K562 (cell line): ENCODE measurements around the gene CD9. TPM values are rescaled to one million over a fixed set of nuclear protein-coding genes. Genes with fewer than 3 reads are reported as not detected.

ENCODE experiments used
- JUN ChIP-seq, 2 experiments: sonication (generic) in 1 of 2; formaldehyde crosslinking in 1 of 2; IDR thresholded peaks; 2 replicates each; pipeline versions ENCODE4 v1.6.1 to v1.8.0; 2012 to 2022; ENCODE audit warnings: borderline replicate concordance in 2 of 2, mild to moderate bottlenecking in 2 of 2, improper control_type of control experiment in 1 of 2, low read depth in 1 of 2, low read length in 1 of 2, missing genetic modification reagents in 1 of 2
- MAFF ChIP-seq: IDR thresholded peaks from 2 replicates; pipeline ENCODE4 v1.6.1; 2012; ENCODE audit warnings: low read length, improper control_type of control experiment
- NR1H2 ChIP-seq: sonication (generic); formaldehyde crosslinking; IDR thresholded peaks from 2 replicates; pipeline ENCODE4 v1.4.0; 2020; ENCODE audit warnings: mild to moderate bottlenecking, missing genetic modification reagents
- NR2C1 ChIP-seq, 2 experiments: fragments of 450-650 bp; IDR thresholded peaks; 2 replicates each; pipeline ENCODE4 v1.6.1; 2017; ENCODE audit warnings: mild to moderate bottlenecking in 2 of 2, antibody characterized with exemption in 1 of 2, inconsistent platforms in 1 of 2, missing compliant biosample characterization in 1 of 2, missing genetic modification characterization in 1 of 2
- SMAD1 ChIP-seq: fragments of 150-350 bp; IDR thresholded peaks from 2 replicates; pipeline ENCODE4 v1.6.1; 2014; ENCODE audit warnings: low read length, low read depth; ENCODE audit not compliant: partially characterized antibody
- polyA plus RNA-seq, 8 experiments: library from polyadenylated mRNA; depleted of rRNA in 4 of 8; stranded (reverse) in 5 of 8; unstranded in 3 of 8; fragments of >200 nt; fragmentation: Nextera tagmentation in 2 of 8; fragmentation: Illumina TruSeq in 1 of 8; extraction: Ambion mirVana in 2 of 8; extraction: Trizol in 1 of 8; gene quantifications; 2 replicates each; pipeline versions ENCODE4 v1.2.1 to v1.2.3, GENCODE V29; 2011 to 2014; ENCODE audit warnings: inconsistent platforms in 1 of 8, missing spikeins in 1 of 8
- total RNA-seq, 7 experiments: library from RNA; depleted of rRNA in 6 of 7; stranded (reverse); fragments of >200 nt in 6 of 7; fragmentation: Illumina TruSeq in 2 of 7; extraction: Trizol in 2 of 7; gene quantifications; 2 replicates each; pipeline versions ENCODE4 v1.2.1 to v1.2.3, GENCODE V29; 2011 to 2021; ENCODE audit warnings: low replicate concordance in 1 of 7
- TF ChIP-seq, protein P1 (sequence below): IDR thresholded peaks from 3 replicates; pipeline ENCODE4 v1.6.1; 2011; ENCODE audit warnings: borderline replicate concordance, mild to moderate bottlenecking; ENCODE audit not compliant: insufficient read length, insufficient read depth
- TF ChIP-seq, protein P2 (sequence below): fragments of 450-650 bp; IDR thresholded peaks from 2 replicates; pipeline ENCODE4 v1.6.1; 2016; ENCODE audit warnings: antibody characterized with exemption

The CD9 gene
- total and polyA plus RNA-seq, 9 of the 15 experiments (the other 6 are each of a cell fraction or from before 2014, with no cell fraction given), result 0.43 to 5.6 (median 0.62) TPM

DNA sequence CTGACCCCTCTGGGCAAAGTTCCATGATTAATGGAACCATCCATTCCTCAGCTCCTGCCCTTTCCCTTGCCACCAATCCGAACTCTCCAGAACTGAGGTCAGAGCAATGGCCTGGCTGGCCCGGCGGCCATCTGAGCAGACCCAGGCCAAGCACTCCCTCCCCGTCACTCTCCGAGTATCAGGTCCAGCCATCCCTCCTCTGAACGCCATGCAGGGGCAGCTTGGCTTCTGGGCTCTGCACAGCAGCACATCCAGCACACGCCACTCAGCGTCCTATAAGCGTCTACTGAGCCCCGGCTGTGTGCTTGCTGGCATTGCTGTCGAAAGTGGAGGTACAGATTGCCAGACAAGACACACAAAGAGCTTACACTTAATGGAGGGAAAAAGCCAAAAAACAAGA, 41.5 kb upstream of the CD9 start (continued):
- TF ChIP-seq JUN (IDR thresholded peaks at IDR 0.05; ENCODE audit: borderline replicate concordance, low read depth, low read length) (no peak), JUN (CRISPR knock-in tag; IDR thresholded peaks at IDR 0.05; ENCODE audit: borderline replicate concordance) (no peak), SMAD1 (no peak), MAFF (no peak), NR1H2 (CRISPR knock-in tag) (no peak), NR2C1 (IDR thresholded peaks at IDR 0.05) (no peak), NR2C1 (tag; IDR thresholded peaks at IDR 0.05) (no peak)
- TF ChIP-seq, protein P1, sequence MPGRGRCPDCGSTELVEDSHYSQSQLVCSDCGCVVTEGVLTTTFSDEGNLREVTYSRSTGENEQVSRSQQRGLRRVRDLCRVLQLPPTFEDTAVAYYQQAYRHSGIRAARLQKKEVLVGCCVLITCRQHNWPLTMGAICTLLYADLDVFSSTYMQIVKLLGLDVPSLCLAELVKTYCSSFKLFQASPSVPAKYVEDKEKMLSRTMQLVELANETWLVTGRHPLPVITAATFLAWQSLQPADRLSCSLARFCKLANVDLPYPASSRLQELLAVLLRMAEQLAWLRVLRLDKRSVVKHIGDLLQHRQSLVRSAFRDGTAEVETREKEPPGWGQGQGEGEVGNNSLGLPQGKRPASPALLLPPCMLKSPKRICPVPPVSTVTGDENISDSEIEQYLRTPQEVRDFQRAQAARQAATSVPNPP, result no peak
- TF ChIP-seq, protein P2, sequence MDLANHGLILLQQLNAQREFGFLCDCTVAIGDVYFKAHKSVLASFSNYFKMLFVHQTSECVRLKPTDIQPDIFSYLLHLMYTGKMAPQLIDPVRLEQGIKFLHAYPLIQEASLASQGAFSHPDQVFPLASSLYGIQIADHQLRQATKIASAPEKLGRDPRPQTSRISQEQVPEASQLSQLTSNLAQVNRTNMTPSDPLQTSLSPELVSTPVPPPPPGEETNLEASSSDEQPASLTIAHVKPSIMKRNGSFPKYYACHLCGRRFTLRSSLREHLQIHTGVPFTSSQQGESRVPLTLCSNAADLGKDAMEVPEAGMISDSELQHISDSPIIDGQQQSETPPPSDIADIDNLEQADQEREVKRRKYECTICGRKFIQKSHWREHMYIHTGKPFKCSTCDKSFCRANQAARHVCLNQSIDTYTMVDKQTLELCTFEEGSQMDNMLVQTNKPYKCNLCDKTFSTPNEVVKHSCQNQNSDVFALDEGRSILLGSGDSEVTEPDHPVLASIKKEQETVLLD, result no peak
